ENCODE data around the gene NR2E1. TPM values are rescaled to one million over a fixed set of nuclear protein-coding genes. Genes with fewer than 3 reads are reported as not detected.
A peak's percentile ranks its signal among the peaks of the same experiment; 100 is the strongest.

The NR2E1 gene
- not detected for total RNA-seq

DNA sequence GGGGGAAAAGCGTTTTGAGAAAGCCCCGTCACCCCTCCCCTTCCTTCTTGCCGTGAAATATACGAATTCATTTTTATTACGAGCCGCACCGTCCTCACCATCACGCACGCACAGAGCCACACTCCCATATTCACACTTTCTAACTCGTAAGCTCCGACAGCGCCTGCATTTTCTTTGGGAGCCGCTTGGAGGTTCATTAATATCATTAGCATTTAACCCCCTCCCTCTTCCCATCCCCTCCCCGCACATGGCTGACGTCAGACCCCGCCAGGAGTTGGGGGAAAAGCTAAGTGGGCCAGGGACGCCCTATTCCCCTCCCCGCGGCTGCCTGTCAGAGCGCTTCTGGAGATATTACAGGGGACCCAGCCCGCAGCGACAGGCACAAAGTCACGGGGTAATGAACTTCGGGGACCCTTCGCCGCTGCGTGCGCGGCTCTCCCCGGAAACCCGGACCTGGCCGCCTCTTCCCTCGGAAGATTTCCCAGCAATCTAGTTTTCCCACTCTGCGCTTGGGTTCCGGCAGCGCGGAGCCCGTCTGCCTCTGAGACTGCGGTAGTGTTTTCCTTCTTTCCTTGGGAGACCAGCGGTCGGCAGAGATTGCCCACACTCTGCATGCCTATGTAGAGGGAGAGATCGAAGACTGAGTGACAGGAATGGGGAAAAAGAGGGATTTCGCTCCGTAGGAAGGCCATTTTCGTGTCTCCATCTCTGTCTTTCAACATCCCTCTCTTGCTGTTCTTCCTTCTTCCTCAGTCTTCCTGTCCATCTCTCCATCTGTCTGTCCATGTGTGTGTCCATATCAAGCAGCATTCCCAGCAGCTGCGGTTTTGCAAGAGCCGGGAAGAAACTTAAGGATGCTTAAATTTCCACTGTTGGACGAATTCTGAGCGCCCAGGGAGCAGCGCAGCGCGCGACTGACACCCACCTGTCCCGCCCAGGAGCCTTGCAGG lies at the start of gene NR2E1:
TSS of gene NR2E1 (plus strand) at position 309 of the 950 bp plus-strand sequence. CDS start 744 bp downstream, outside the sequence.
- H3K27ac Mint-ChIP-seq, result peak within 1 kb of the TSS; percentile 16
- ChIA-PET POLR2A (no interaction called here), CTCF (no interaction called here)
- H3K4me3 Mint-ChIP-seq, result peak within 1 kb of the TSS; percentile 23
- peaks cover 38% of the 10 kb centered on the region for H3K4me1 Mint-ChIP-seq (ENCODE audit: low read depth)
- H3K27me3 Mint-ChIP-seq, result peaks cover 87% of the 10 kb centered on the region
- H3K9me3 Mint-ChIP-seq, result no peaks in the 10 kb centered on the region
- DNase-seq, result no peak
- intact Hi-C loops (cut with micrococcal nuclease), result loop anchor here (5.0 kb wide), 2 partner anchors 131 to 326 kb away; partner anchors contain the start of gene AFG1L
- no peaks in the 10 kb centered on the region for H3K36me3 Mint-ChIP-seq

DNA sequence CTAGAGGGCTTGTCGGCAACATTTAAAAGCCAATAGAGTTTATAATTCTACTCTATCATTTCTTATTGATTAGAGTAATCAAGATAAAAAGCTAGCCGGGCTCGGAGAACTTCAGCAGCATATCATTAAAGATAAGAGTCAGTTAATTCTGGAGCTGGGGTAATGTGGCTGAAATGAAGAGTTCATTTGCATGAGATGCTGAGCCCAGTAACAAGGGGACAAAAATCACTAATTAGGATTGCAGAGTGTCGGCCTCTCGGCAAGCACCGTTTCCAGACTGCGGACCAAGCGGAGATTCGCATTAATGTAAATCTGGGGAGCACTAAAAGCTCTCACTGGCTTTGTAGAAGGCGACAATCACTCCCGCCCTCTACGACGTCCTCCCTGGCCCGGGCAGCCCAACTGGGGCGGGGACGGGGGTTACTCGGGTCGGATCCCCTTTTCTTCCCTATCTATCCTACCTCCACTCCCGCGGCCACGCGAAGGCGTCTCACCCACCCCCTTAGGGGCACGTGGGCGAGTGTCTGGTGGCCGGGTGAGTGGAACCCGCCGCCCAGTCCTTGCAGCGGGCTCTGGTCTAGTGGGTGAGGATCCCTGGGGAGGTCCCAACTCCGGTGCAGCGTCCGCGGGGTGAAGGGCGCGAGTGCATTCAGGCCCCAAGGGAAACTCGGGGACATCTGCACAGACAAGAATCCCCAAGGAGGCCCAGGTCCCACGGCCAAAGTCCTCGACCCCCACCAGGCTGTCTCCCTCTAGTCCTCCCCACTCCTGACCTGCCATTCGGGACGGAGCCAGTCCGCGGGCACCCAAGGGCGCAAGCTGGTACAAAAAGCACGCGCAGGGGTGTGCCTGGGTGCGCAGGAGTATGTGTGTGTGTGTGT lies 49.0 kb upstream of the NR2E1 start:
- H3K27ac Mint-ChIP-seq, result no peak overlapping the region
- peak overlapping the region; percentile 65 for H3K4me3 Mint-ChIP-seq
- ChIA-PET CTCF (interaction anchor here (2.1 kb wide), 1 partner anchor 52 kb away, joined by 7 read pairs; no protein-coding TSS in a partner anchor), POLR2A (no interaction called here)
- H3K36me3 Mint-ChIP-seq, result no peaks in the 10 kb centered on the region
- peaks cover 53% of the 10 kb centered on the region for H3K4me1 Mint-ChIP-seq (ENCODE audit: low read depth)
- peaks cover 87% of the 10 kb centered on the region for H3K27me3 Mint-ChIP-seq
- intact Hi-C loops (cut with micrococcal nuclease), result loop anchor here (2.0 to 5.0 kb wide), 2 partner anchors 40 to 146 kb away; partner anchors contain the start of gene SNX3
- H3K9me3 Mint-ChIP-seq, result no peaks in the 10 kb centered on the region
- no peak for DNase-seq

DNA sequence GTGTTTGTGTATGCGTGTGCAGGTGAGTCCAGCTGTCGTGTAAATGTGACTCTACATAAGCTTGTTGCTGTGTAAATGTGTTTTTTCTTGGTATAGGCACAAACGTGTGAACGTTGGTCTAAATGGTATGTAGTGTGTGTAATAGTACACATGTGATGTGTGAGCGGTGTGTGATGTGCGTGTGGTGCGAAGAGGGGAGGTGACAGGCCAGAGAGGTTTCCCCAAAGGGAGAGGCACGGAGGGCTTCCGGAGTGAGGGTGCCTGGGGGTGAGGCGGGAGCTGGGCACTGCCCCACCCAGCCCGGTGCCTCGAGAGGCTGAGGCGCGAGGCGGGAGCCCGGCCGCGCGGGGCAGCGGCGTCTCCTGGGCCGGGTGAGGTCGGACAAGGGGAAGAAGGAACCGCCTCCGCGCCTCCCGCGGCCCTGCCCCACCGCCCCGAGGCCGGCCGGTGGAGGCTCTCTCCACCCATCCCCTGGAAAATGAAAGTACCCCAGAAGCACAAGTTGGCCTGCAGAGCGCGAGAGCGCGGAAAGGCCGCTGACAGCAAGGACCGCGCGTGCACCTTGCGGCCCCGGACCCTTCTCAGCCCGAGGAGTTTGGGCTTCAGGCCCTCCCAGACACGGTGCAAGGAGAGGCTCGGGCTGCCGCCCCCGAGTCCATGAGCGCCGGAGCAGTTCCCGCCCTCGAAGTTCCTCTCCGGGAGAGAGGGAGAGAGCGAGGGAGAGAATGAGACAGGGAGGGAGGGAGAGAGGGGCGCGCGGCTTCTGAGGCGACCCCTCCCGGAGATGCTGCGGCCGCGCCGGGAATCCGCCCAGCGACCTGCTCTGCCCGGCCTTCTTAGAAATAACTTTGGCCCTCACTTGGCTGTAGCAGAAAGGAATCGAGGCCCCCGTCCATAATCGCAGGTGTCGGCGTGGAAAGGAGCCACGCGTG lies 48.1 kb upstream of the NR2E1 start:
- DNase-seq, result peak; percentile 35

DNA sequence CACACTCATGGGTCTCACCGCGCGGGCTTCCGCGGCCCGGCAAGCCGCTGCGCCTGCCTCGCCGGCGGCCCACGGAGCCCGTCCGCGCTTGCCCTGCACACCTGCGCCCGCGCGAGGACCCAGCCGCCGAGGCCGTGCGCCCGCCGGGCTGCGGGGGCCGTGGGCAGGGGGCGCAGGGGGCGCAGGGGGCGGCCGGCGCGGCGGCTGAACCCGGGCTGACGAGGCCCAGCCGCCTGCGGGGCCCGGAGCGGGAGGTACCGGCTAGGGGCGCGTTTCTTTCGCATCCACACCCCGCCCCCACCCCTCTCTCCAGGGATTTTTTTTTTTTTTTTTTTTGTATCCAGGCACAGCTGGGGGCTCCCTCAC lies 47.5 kb upstream of the NR2E1 start:
- POLR2A ChIA-PET, result no interaction called here
- CTCF ChIA-PET, result no interaction called here
- H3K27me3 Mint-ChIP-seq, result peaks cover 85% of the 10 kb centered on the region
- no peak for DNase-seq
- intact Hi-C loops (cut with micrococcal nuclease), result loop anchor here (2.0 to 5.0 kb wide), 3 partner anchors 14 to 144 kb away; partner anchors contain the start of gene SNX3
- H3K27ac Mint-ChIP-seq, result no peak overlapping the region
- H3K4me3 Mint-ChIP-seq, result peak overlapping the region; percentile 80
- no peaks in the 10 kb centered on the region for H3K9me3 Mint-ChIP-seq
- H3K36me3 Mint-ChIP-seq, result no peaks in the 10 kb centered on the region
- peaks cover 53% of the 10 kb centered on the region for H3K4me1 Mint-ChIP-seq (ENCODE audit: low read depth)

More for the DNA sequence above, 48.1 kb upstream of the NR2E1 start:
- intact Hi-C loops (cut with micrococcal nuclease), result loop anchor here (2.0 to 5.0 kb wide), 4 partner anchors 15 to 145 kb away; partner anchors contain the start of gene SNX3
- Mint-ChIP-seq H3K9me3 (no peaks in the 10 kb centered on the region), H3K4me1 (ENCODE audit: low read depth) (peaks cover 53% of the 10 kb centered on the region), H3K36me3 (no peaks in the 10 kb centered on the region), H3K27me3 (peaks cover 85% of the 10 kb centered on the region), H3K4me3 (peak overlapping the region; percentile 65), H3K27ac (peak overlapping the region; percentile 4)
- ChIA-PET CTCF (interaction anchor here (2.1 kb wide), 1 partner anchor 51 kb away, joined by 7 read pairs; no protein-coding TSS in a partner anchor), POLR2A (no interaction called here)

DNA sequence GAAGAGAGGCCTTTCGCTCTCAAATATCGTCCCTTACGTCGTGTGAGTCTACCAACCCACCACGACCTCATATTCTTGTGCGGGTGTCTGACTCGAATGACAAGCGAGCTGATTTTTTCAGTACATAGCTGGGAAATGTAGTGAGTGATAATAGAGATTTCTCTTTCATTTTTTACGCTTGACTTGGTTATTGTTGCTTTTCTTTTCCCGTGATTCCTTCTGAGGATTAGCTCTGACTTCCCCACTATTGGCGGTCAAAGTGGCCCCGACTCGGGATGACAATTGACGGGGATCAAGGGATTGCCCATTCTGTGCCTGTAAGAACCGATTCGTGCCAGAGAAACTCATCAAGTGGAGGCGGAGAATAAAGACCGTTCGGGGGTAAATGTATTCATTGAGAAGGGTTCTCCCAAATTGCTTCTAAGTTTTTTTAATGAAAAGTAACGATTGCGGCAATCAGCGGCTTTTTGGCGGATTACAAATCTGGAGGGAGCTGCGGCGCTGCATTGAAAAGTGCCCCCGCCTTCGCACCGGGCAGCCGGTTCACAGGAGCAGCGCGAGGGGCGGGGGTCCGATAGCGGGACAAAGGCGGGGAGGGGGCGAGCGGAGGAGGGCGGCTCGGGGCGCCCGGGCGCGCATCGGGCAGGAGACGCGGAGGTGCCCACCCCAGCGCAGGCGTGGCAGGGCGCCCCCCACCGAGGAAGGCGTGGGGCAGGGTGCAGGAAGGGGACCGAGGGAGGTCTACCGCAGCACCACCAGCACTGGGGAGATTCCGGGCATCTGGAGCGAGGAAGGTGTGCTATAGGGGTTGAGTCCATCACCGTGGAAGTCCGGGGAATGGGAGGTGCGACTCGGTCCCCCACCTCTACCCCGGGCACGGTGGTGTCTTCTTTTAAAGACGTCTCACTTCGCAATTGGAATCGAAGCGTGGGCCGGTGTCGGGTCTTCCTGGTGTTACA lies 46.7 kb upstream of the NR2E1 start:
- intact Hi-C loops (cut with micrococcal nuclease), result loop anchor here (2.0 to 5.0 kb wide), 3 partner anchors 14 to 143 kb away; partner anchors contain the start of gene SNX3
- peaks cover 47% of the 10 kb centered on the region for H3K4me1 Mint-ChIP-seq (ENCODE audit: low read depth)
- no peak overlapping the region for H3K27ac Mint-ChIP-seq
- H3K4me3 Mint-ChIP-seq, result peak overlapping the region; percentile 80
- no peaks in the 10 kb centered on the region for H3K36me3 Mint-ChIP-seq
- H3K27me3 Mint-ChIP-seq, result peaks cover 83% of the 10 kb centered on the region
- ChIA-PET POLR2A (no interaction called here), CTCF (interaction anchor here (0.6 kb wide), 1 partner anchor 326 kb away, joined by 3 read pairs; no protein-coding TSS in a partner anchor)
- no peak for DNase-seq
- H3K9me3 Mint-ChIP-seq, result no peaks in the 10 kb centered on the region

DNA sequence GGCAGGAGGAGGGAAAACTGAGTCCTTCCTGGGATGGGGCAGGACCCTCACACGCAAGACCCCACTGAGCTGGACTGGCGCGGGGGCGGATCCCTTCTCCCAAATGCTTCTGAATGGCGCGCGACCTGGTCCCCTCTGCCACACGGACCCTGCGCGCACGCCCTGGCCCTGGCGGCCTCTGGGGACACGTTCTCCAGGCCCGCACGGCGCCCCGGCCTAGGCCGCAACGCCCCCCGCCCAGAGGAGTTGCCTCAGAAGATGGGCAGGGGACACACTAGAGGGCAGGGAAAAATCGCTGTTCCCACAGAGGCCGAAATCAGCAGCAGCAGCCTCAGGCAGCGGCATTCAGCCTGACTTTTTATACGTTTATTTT lies 46.1 kb upstream of the NR2E1 start:
- peaks cover 83% of the 10 kb centered on the region for H3K27me3 Mint-ChIP-seq
- no peaks in the 10 kb centered on the region for H3K9me3 Mint-ChIP-seq
- no peak overlapping the region for H3K4me3 Mint-ChIP-seq
- POLR2A ChIA-PET, result no interaction called here
- H3K27ac Mint-ChIP-seq, result no peak overlapping the region
- DNase-seq, result no peak
- intact Hi-C loops (cut with micrococcal nuclease), result loop anchor here (2.0 to 5.0 kb wide), 3 partner anchors 13 to 143 kb away; partner anchors contain the start of gene SNX3
- peaks cover 40% of the 10 kb centered on the region for H3K4me1 Mint-ChIP-seq (ENCODE audit: low read depth)
- no peaks in the 10 kb centered on the region for H3K36me3 Mint-ChIP-seq
- CTCF ChIA-PET, result no interaction called here

DNA sequence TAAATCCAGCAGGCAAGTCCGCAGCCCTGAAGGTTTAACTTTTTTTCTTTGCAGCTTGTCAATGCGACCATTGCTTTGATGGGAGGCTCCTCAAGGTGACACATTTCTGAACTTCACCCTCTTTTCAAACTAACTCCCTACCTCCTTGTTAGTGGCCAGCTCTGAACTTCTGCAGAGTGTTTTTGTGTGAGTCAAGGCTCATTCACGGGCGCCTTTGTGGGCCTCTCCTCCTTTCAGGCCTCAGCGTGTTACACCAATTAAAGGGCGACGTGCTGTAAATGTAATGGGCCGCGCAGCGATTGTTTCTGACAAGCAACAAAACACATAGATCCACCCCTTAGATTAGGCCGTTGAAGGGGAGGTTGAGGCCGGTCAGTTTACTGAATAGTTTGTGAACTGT lies 45.5 kb upstream of the NR2E1 start:
- Mint-ChIP-seq H3K4me1 (ENCODE audit: low read depth) (peaks cover 34% of the 10 kb centered on the region), H3K27ac (no peak overlapping the region), H3K36me3 (no peaks in the 10 kb centered on the region), H3K9me3 (no peaks in the 10 kb centered on the region), H3K4me3 (no peak overlapping the region), H3K27me3 (peaks cover 82% of the 10 kb centered on the region)
- DNase-seq, result no peak
- ChIA-PET CTCF (no interaction called here), POLR2A (no interaction called here)
- intact Hi-C loops (cut with micrococcal nuclease), result no loop called here

DNA sequence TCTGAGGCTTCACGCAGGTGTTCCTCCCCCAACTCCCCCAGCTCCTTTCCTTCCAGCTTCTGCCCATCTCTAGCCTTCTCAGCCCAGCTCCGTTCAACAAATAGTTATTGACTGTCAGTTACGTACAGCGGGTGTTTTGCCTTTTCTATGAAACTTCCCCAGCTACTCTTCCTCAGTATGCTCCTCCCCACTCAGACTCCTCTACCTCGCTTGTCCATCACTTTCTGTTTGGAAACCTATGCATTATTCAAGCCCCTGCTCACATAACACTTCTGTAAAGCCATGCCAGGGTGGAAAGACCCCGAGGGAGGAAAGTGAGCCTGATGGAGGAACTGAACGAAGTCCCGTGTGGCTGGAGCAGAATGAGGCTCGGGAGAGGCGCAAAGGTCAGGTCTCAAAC lies 44.2 kb upstream of the NR2E1 start:
- no peaks in the 10 kb centered on the region for H3K36me3 Mint-ChIP-seq
- no peak for DNase-seq
- POLR2A ChIA-PET, result interaction anchor here (0.6 kb wide), 1 partner anchor 677 kb away, joined by 3 read pairs; no protein-coding TSS in a partner anchor

DNA sequence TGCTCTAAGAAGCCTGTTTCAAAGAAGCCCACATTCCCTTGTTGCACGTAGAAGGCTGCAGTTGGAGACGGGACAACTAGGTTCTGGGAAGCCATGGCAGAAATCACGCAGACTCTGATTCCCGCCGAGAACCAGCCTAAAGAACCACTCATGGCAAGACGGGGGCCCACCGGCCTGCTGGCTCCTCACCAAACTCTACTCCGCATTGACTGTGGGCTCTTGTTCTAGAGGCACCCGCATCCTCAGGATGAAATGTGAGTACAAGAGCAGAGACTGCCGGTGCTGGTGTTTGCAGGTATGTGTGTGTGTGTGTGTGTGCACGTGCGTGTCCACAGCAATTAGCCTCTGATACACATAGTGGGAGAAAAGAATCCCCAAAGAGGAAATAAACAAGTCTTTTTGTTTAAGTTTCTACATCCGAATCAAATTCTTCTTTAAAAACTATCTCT lies 42.3 kb upstream of the NR2E1 start:
- Mint-ChIP-seq H3K36me3 (no peaks in the 10 kb centered on the region), H3K4me3 (no peak overlapping the region), H3K27ac (no peak overlapping the region), H3K27me3 (peaks cover 78% of the 10 kb centered on the region), H3K9me3 (no peaks in the 10 kb centered on the region), H3K4me1 (ENCODE audit: low read depth) (peaks cover 13% of the 10 kb centered on the region)
- intact Hi-C loops (cut with micrococcal nuclease), result no loop called here
- CTCF ChIA-PET, result interaction anchor here (0.8 to 1.3 kb wide), 3 partner anchors 9 to 44 kb away, joined by 3 read pairs; no protein-coding TSS in a partner anchor
- POLR2A ChIA-PET, result no interaction called here
- DNase-seq, result no peak

More for the DNA sequence above, 44.2 kb upstream of the NR2E1 start:
- Mint-ChIP-seq H3K27me3 (peaks cover 81% of the 10 kb centered on the region), H3K4me3 (no peak overlapping the region), H3K4me1 (ENCODE audit: low read depth) (peaks cover 22% of the 10 kb centered on the region), H3K9me3 (no peaks in the 10 kb centered on the region), H3K27ac (no peak overlapping the region)
- intact Hi-C loops (cut with micrococcal nuclease), result no loop called here
- CTCF ChIA-PET, result interaction anchor here (0.5 to 1.1 kb wide), 4 partner anchors 11 to 397 kb away, joined by 3 to 4 read pairs (median 3); no protein-coding TSS in a partner anchor

DNA sequence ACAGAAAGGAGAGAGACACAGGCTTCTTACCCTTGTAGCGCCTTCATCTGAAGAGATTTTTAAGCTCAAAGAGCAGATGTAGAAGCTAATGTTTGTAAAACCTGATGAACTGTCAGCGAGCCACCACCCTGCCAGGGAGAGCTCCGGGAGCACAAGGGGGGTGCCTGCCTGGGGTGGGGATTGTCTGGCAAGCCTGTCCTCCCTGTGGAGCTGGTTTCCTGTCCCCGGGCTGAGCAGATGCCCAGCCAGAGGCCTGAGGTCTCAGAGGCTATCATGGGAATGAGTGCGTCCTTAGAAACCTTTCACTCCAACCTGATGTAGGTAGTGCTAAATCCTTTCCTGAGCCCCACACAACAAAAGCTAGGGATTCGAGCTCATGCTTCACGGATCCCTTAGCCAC lies 41.9 kb upstream of the NR2E1 start:
- H3K36me3 Mint-ChIP-seq, result no peaks in the 10 kb centered on the region
- H3K27ac Mint-ChIP-seq, result no peak overlapping the region
- H3K4me1 Mint-ChIP-seq (ENCODE audit: low read depth), result peaks cover 9% of the 10 kb centered on the region
- ChIA-PET CTCF (interaction anchor here (0.8 to 1.3 kb wide), 3 partner anchors 10 to 44 kb away, joined by 3 read pairs; no protein-coding TSS in a partner anchor), POLR2A (no interaction called here)
- no peaks in the 10 kb centered on the region for H3K9me3 Mint-ChIP-seq
- DNase-seq, result no peak
- intact Hi-C loops (cut with micrococcal nuclease), result no loop called here
- no peak overlapping the region for H3K4me3 Mint-ChIP-seq
- H3K27me3 Mint-ChIP-seq, result peaks cover 78% of the 10 kb centered on the region
